BLaER1 treated with 17β-estradiol and CSF1 and Interleukin-3, amounts not matched to agents 10 nM and 100 nM (cell line): ENCODE results near the gene CD33.

Experiments used
- H3K27ac ChIP-seq, 11 experiments: shearing (Covaris generic); formaldehyde crosslinking; 2 replicates each; pipeline ENCODE4 v1.8.1; 2022
- H3K27me3 ChIP-seq, 11 experiments: shearing (Covaris generic); formaldehyde crosslinking; 2 replicates each; pipeline ENCODE4 v1.8.1; 2022
- H3K36me3 ChIP-seq, 11 experiments: shearing (Covaris generic); formaldehyde crosslinking; 2 replicates each; pipeline ENCODE4 v1.8.1; 2022
- H3K4me1 ChIP-seq, 10 experiments: shearing (Covaris generic); formaldehyde crosslinking; 2 replicates each; pipeline ENCODE4 v1.8.1; 2022
- H3K4me2 ChIP-seq, 11 experiments: shearing (Covaris generic); formaldehyde crosslinking; 2 replicates each; pipeline ENCODE4 v1.8.1; 2022
- H3K4me3 ChIP-seq, 10 experiments: shearing (Covaris generic); formaldehyde crosslinking; 2 replicates each; pipeline ENCODE4 v1.8.1; 2022
- H3K9ac ChIP-seq, 11 experiments: shearing (Covaris generic); formaldehyde crosslinking; 2 replicates each; pipeline ENCODE4 v1.8.1; 2022
- H3K9me3 ChIP-seq, 11 experiments: shearing (Covaris generic); formaldehyde crosslinking; replicated peaks in 1 of 11; 2 replicates each; pipeline ENCODE4 v1.8.1; 2022
- H4K20me1 ChIP-seq, 11 experiments: shearing (Covaris generic); formaldehyde crosslinking; 2 replicates each; pipeline ENCODE4 v1.8.1; 2022
- Cebpa-rat ChIP-seq, 11 experiments: shearing (Covaris generic); IDR thresholded peaks; 2 replicates each; pipeline ENCODE4 v1.8.1; 2022

CD33 gene

DNA sequence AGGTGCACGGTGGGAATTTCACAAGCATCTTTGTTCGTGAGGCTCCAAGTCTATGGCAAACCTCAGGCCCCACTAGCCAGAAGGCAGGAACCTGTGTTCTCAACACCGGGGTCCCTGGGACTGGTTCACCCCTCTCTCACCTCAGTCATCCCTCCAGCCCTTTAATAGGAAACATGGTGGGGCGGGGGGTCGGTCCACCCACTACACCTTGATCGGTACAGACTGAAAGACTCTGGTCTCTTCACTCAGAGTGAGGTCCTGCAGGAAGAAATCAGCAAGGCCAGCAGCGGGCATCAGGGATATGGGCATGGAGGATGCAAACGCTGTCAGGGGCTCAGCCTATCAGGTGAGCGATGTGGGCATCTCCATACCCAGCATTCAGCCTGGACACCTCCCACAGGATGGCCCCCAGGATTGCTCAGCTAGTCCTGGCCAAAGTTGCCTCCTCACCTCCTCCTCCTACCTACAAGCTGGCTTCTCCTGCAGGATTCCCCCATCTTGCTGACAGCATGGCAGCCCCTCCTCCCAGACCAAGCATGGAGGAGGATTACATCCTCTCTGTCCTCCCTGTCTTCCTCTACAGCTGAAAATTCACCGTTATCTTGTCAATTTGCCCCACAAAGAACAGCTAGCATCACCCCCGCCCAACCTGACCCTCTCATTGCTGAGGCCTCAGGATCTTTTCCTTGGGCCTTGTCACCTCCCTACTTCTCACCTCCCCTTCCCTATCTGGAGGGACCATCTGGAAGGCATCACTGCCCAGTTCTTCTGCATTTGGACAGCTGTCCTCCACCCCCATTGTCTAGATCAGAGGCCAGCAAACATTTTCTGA lies 37.3 kb upstream of the CD33 start:
- no peak overlapping the region for H3K4me3 ChIP-seq
- TF ChIP-seq Cebpa-rat (IDR thresholded peaks at IDR 0.05) = no peak
- H3K9me3 ChIP-seq = no peaks in the 10 kb centered on the region
- no peak overlapping the region for H3K27ac ChIP-seq
- no peaks in the 10 kb centered on the region for H3K36me3 ChIP-seq
- no peak overlapping the region for H3K4me2 ChIP-seq
- H3K4me1 ChIP-seq = peaks cover 17 to 33% (median 23%) of the 10 kb centered on the region in 10 experiments
- H4K20me1 ChIP-seq = no peaks in the 10 kb centered on the region
- no peak overlapping the region for H3K9ac ChIP-seq
- H3K27me3 ChIP-seq = peaks cover 0 to 4% (median 0%) of the 10 kb centered on the region in 11 experiments; a peak in 1 of 22 replicates

DNA sequence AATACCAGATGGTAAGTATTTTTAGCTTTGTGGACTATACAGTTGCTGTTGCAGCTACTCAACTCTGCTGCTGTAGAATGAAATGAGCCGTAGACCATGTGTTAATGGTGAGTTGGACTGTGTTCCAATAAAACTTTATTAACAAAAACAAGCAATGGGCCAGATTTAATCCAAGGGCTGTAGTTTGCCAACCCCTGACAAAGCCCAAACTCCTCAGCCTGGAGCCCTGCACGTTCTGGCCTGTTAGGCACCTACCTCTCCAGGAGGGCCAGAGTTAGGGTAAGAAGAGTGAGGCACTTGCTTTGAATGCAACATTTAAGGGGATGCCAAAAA lies 36.7 kb upstream of the CD33 start:
- TF ChIP-seq Cebpa-rat (IDR thresholded peaks at IDR 0.05) = no peak
- peaks cover 13 to 29% (median 19%) of the 10 kb centered on the region in 10 experiments for H3K4me1 ChIP-seq
- H3K4me2 ChIP-seq = no peak overlapping the region
- no peaks in the 10 kb centered on the region for H3K36me3 ChIP-seq
- no peaks in the 10 kb centered on the region for H4K20me1 ChIP-seq
- H3K9me3 ChIP-seq = no peaks in the 10 kb centered on the region
- no peak overlapping the region for H3K9ac ChIP-seq
- H3K27ac ChIP-seq = no peak overlapping the region
- H3K27me3 ChIP-seq = peaks cover 0 to 4% (median 0%) of the 10 kb centered on the region in 11 experiments; a peak in 1 of 22 replicates
- H3K4me3 ChIP-seq = no peak overlapping the region

DNA sequence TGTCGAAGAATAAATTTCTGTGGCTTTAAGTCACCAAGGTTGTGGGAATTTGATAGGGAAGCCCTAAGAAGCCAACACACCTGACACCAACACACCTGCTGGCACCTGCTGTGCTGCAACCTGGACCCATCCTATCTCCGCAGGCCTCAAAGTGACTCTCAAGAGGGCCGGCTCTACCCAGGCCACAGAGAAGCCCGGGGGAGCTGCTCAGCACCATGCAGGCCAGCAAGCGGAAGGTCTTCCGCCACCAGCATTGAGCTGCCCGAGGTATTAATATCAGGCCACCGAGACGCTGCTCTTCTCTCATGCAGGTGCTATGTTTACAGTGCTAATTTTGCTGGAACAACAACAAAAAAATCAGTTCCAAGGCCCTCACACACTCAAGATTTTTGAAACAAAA lies 32.2 kb upstream of the CD33 start:
- Histone ChIP-seq H3K4me1 (peaks cover 0 to 11% (median 0%) of the 10 kb centered on the region in 10 experiments; a peak in 4 of 20 replicates), H3K36me3 (no peaks in the 10 kb centered on the region), H3K27ac (no peak overlapping the region), H3K27me3 (no peaks in the 10 kb centered on the region), H4K20me1 (no peaks in the 10 kb centered on the region), H3K4me3 (no peak overlapping the region), H3K4me2 (no peak overlapping the region), H3K9me3 (peaks cover 0 to 9% (median 0%) of the 10 kb centered on the region in 11 experiments; a peak in 1 of 22 replicates), H3K9ac (no peak overlapping the region)
- TF ChIP-seq Cebpa-rat (IDR thresholded peaks at IDR 0.05) = no peak

- Histone ChIP-seq H3K27ac (no peak overlapping the region), H3K9me3 (peaks cover 0 to 9% (median 0%) of the 10 kb centered on the region in 11 experiments; a peak in 1 of 22 replicates), H3K36me3 (no peaks in the 10 kb centered on the region), H3K4me1 (peaks cover 0 to 11% (median under 1%) of the 10 kb centered on the region in 10 experiments; a peak in 7 of 20 replicates), H3K4me2 (0 out of 22 replicates have a peak overlapping the region, but pooled peaks of 1 of the 11 experiments have one; percentile 4), H3K9ac (no peak overlapping the region), H4K20me1 (no peaks in the 10 kb centered on the region), H3K27me3 (no peaks in the 10 kb centered on the region), H3K4me3 (no peak overlapping the region)
- no peak for TF ChIP-seq Cebpa-rat (IDR thresholded peaks at IDR 0.05)
Measured at GRCh38 chr19:51194527-51195315, 30.2 kb upstream of the CD33 start.

DNA sequence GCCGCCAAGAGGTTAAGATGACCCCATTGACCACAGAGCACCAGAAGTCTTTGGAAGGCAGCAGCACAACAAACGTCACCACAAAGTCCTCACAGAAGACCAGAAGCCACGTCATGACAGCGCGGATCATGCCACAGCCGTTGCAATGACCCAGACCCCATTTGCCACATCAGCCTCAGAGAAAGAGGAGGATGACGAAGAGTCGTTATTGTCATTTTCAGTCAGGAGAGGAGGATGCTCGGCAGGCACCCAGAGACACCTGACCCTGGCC lies 29.6 kb upstream of the CD33 start:
- Histone ChIP-seq H3K4me3 (no peak overlapping the region), H4K20me1 (no peaks in the 10 kb centered on the region), H3K4me1 (peaks cover 0 to 17% (median 6%) of the 10 kb centered on the region in 10 experiments; a peak in 11 of 20 replicates), H3K4me2 (no peak overlapping the region), H3K36me3 (no peaks in the 10 kb centered on the region), H3K9ac (no peak overlapping the region), H3K9me3 (peaks cover 0 to 9% (median 0%) of the 10 kb centered on the region in 11 experiments; a peak in 1 of 22 replicates), H3K27me3 (no peaks in the 10 kb centered on the region), H3K27ac (no peak overlapping the region)
- no peak for TF ChIP-seq Cebpa-rat (IDR thresholded peaks at IDR 0.05)

GRCh38 chr19:51195616-51196015 lies 29.3 kb upstream of the CD33 start:
- Histone ChIP-seq H3K36me3 (no peaks in the 10 kb centered on the region), H3K9ac (no peak overlapping the region), H3K9me3 (peaks cover 0 to 9% (median 0%) of the 10 kb centered on the region in 11 experiments; a peak in 1 of 22 replicates), H4K20me1 (no peaks in the 10 kb centered on the region), H3K4me3 (no peak overlapping the region), H3K27ac (no peak overlapping the region), H3K4me2 (no peak overlapping the region), H3K27me3 (no peaks in the 10 kb centered on the region), H3K4me1 (peaks cover 0 to 20% (median 7%) of the 10 kb centered on the region in 10 experiments; a peak in 12 of 20 replicates)
- no peak for TF ChIP-seq Cebpa-rat (IDR thresholded peaks at IDR 0.05)

DNA sequence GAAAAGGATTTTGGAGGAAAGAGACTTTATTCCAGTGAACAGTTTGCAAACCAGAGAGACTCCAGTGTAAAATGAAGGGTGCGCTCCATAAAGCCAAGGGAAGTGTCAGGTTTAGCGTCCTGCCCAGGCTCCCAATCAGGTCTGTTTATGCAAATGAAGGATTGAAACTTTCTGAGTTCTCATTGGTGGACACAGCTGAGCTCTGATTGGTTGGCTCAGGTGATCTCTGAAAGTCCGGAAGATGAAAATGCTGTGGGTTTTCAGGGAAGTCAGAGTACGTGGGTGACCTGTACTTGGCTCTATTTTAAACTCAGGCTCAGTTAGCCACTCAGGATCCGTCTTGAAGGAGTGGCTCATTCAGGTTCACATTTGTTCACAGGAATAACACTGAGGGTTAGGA lies 28.7 kb upstream of the CD33 start:
- Histone ChIP-seq H3K4me2 (no peak overlapping the region), H3K4me3 (no peak overlapping the region), H3K4me1 (peaks cover 2 to 26% (median 12%) of the 10 kb centered on the region in 10 experiments), H3K36me3 (no peaks in the 10 kb centered on the region), H3K9ac (no peak overlapping the region), H3K9me3 (peaks cover 0 to 9% (median 0%) of the 10 kb centered on the region in 11 experiments; a peak in 1 of 22 replicates), H3K27ac (no peak overlapping the region), H4K20me1 (no peaks in the 10 kb centered on the region), H3K27me3 (no peaks in the 10 kb centered on the region)
- no peak for TF ChIP-seq Cebpa-rat (IDR thresholded peaks at IDR 0.05)

GRCh38 chr19:51198641-51199040 lies 26.2 kb upstream of the CD33 start:
- Histone ChIP-seq H3K4me2 (no peak overlapping the region), H3K9ac (no peak overlapping the region), H3K36me3 (no peaks in the 10 kb centered on the region), H3K27ac (no peak overlapping the region), H3K4me3 (no peak overlapping the region), H3K4me1 (peaks cover 22 to 49% (median 35%) of the 10 kb centered on the region in 10 experiments), H3K9me3 (peaks cover 0 to 9% (median 0%) of the 10 kb centered on the region in 11 experiments; a peak in 1 of 22 replicates), H4K20me1 (no peaks in the 10 kb centered on the region), H3K27me3 (no peaks in the 10 kb centered on the region)
- TF ChIP-seq Cebpa-rat (IDR thresholded peaks at IDR 0.05) = no peak

- Histone ChIP-seq H3K36me3 (no peaks in the 10 kb centered on the region), H3K27me3 (no peaks in the 10 kb centered on the region), H3K27ac (no peak overlapping the region), H3K4me2 (peak overlapping the region in 5 of 11 experiments; percentile 11 to 74 (median 14); a peak in 6 of 22 replicates), H3K9ac (no peak overlapping the region), H3K4me1 (peaks cover 32 to 53% (median 45%) of the 10 kb centered on the region in 10 experiments), H3K4me3 (no peak overlapping the region), H3K9me3 (peaks cover 0 to 9% (median 0%) of the 10 kb centered on the region in 11 experiments; a peak in 1 of 22 replicates), H4K20me1 (no peaks in the 10 kb centered on the region)
- TF ChIP-seq Cebpa-rat (IDR thresholded peaks at IDR 0.05) = no peak
Measured at GRCh38 chr19:51200071-51200666, 24.7 kb upstream of the CD33 start.
